Fibroblast of villous mesenchyme (primary cell): Measurements from ENCODE around the gene IWS1. TPM values are rescaled to one million over a fixed set of nuclear protein-coding genes. Genes with fewer than 3 reads are reported as not detected.

Experiments used
- DNase-seq: peaks from one replicate; pipeline ENCODE4 v3.0.0-alpha.2; 2010; ENCODE audit warnings: low read depth
- H3K4me3 ChIP-seq: 2 replicates; pipeline ENCODE4 v1.5.1; 2011; ENCODE audit warnings: low read depth, mild to moderate bottlenecking, low read length
- total RNA-seq: library from RNA; depleted of rRNA; stranded (reverse); fragments of >200 nt; gene quantifications from 2 replicates; pipeline ENCODE4 v1.2.3, GENCODE V29; 2012
- TF ChIP-seq, protein P1 (sequence below): IDR thresholded peaks from 2 replicates; pipeline ENCODE4 v1.5.1; 2012; ENCODE audit warnings: low read depth, mild to moderate bottlenecking, low read length; ENCODE audit not compliant: insufficient read depth

IWS1 gene
- total RNA-seq, 1 donor, result 42.7 TPM

DNA sequence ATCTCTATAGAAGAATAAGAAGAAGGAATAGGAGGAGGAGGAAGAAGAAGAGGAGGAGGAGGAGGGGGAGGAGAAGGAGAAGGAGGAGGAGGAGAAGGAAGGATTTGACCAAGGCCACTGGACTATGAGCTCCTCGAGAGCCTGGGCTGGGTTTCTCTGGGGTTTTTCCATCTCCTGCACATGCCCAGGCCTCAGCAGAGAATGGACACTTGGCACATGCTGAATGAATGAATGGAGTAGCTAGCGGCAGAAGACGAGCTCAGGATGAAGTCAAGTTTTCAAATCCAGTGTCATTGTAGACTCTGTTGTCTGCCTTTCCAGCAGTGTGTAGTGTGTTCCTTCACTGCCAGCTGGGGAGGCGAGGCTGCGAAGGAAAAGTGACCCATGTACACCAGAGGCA lies 11.4 kb upstream of the IWS1 start:
- H3K4me3 ChIP-seq, result no peak overlapping the region
- TF ChIP-seq, protein P1, sequence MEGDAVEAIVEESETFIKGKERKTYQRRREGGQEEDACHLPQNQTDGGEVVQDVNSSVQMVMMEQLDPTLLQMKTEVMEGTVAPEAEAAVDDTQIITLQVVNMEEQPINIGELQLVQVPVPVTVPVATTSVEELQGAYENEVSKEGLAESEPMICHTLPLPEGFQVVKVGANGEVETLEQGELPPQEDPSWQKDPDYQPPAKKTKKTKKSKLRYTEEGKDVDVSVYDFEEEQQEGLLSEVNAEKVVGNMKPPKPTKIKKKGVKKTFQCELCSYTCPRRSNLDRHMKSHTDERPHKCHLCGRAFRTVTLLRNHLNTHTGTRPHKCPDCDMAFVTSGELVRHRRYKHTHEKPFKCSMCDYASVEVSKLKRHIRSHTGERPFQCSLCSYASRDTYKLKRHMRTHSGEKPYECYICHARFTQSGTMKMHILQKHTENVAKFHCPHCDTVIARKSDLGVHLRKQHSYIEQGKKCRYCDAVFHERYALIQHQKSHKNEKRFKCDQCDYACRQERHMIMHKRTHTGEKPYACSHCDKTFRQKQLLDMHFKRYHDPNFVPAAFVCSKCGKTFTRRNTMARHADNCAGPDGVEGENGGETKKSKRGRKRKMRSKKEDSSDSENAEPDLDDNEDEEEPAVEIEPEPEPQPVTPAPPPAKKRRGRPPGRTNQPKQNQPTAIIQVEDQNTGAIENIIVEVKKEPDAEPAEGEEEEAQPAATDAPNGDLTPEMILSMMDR, result no peak
- DNase-seq, result no peak

DNA sequence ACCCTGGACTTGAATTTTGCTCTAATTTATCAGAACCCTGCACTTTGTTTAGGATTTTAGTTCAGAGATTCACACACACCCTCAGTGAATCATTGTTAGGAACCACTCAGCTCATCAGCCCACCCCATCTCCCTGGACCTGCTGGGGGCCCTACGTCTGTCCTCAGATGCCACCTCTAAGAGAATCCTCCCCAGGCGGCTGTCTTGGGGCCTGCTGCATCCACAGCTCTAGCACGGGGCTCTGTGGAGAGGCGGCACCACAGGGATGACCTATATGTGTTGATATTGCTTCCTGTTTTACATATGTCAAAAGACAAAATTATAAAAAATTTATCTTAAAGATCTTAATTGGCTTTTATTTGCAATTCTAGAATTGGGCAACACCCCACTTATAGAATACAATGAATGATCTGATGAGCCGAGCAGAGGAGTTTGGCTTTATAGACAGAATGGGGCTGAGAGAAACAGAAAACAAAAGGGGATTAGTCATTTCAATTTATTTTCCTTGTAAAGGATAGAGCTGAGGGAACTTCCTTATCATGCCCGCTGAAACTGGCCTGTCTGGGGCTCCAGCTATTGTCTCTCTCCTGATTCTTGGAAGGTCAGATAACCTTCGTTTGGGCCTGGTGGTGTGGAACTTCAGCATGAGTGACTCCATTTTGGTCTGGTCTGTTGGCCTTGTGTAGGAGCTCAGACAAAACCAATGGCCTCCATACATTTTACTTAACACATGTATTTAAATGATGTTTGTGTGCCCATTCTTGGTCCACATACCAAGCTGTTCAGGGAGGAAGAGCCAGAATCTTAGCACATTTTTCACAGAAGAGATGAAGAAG lies 10.6 kb upstream of the IWS1 start:
- TF ChIP-seq, protein P1, result no peak
- no peak for DNase-seq
- no peak overlapping the region for H3K4me3 ChIP-seq

DNA sequence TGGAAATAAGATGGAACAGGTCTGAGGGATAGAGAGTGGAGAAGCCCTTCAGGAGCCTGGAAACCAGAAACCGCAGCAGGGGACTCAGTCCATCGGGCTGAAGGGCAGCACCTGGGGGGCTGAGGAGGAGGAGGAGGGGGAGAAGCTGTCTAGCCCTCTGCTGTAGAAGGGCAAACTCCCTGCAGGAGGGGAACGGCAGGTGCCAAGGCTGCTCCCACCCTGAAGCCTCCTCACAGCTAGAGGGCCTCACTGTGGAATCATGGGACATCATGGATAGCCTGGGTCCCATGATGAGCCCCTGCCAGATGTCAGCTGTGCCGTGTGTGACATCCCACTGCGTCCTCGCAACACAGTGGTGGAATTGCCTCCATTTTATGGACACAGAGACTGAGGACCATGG lies 9.6 kb upstream of the IWS1 start:
- DNase-seq, result no peak
- TF ChIP-seq, protein P1, result no peak
- no peak overlapping the region for H3K4me3 ChIP-seq

DNA sequence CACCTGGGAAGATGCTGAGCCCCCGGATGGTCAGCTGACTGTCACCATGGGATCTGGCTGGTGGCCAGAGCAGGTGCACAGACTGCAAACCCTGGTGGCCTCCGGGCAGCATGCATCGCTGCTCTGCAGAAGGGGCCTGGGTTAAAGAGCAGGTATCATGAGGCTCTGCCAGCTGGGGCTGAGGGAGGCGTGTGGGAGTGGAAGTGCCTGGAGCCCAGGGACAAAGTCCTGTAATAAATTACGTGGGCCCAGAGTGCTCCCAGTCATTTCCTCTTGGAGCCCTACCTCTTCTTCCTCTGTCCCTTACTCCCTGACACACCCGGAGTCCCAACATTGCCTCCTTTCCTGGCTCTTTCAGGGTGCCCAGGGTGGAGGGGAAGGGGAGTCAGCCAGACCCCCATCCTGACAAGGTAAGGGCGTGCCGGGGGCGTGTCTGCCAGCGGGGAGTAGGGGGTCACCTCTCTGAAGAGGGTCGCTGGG lies 9.2 kb upstream of the IWS1 start, which contains the start of gene MYO7B:
MYO7B (plus strand) TSS at position 262 of the 480 bp plus-strand sequence. CDS start 24,040 bp downstream, outside the sequence.
- no peak for DNase-seq
- TF ChIP-seq, protein P1, result no peak
- no peak within 1 kb of the TSS for H3K4me3 ChIP-seq

DNA sequence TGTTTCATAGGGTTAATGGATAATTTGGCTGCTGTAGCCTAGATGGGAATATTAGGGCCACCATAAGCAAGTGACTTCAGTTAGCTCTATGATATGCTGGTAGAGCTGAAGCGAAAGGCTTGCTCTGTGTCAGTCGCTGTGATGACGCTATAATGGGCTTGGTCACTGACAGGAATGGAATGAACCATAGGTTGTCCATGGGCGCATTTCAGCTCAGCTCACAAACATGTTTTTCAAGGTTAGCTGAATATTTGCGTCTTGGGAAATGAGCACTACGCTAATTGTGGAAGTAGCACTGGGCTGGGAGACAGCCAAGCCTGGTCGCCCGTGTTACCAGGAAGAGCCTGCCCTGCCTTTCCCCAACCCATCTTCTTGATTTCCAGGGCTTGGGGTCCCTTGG lies 6.0 kb upstream of the IWS1 start:
- TF ChIP-seq, protein P1, result no peak
- H3K4me3 ChIP-seq, result no peak overlapping the region
- DNase-seq, result no peak

DNA sequence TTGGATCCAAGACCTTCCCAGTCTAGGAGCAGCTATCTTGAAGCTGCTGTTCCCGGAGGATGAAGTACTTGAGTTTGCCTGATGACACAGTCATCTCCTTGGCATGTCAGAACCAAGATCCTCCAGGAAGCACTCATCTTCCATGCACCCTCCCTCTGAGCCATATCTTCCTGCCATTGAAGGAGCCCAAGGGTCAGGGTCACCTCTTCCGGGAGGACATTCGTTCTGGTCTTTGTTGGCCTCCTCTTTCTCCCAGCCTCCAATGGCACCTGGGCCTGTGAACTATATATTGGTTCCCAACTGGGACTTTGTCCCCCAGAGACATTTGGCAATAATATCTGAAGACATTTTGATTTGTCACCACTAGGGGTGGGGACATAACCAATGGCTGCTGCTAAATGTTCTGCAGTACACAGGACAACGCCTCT lies 4.9 kb upstream of the IWS1 start:
- no peak overlapping the region for H3K4me3 ChIP-seq
- TF ChIP-seq, protein P1, result no peak
- DNase-seq, result no peak
